Nephron (organoid): Measurements from ENCODE around the gene KXD1.
"Not testable (repeated sequence)": the region's sequence is repeated elsewhere in the genome, so short reads cannot be mapped to it uniquely, and the experiment has no call there.

Experiments used
- H3K27ac Mint-ChIP-seq, 3 experiments: 2 replicates each; pipeline ENCODE4 v1.8.0; 2020; ENCODE audit warnings: mixed read lengths in 3 of 3, mild to moderate bottlenecking in 2 of 3, moderate library complexity in 1 of 3
- H3K27me3 Mint-ChIP-seq: 2 replicates; pipeline ENCODE4 v1.8.0; 2021; ENCODE audit warnings: low read depth, mild to moderate bottlenecking, moderate library complexity, mixed read lengths
- H3K36me3 Mint-ChIP-seq: 2 replicates; pipeline ENCODE4 v1.8.0; 2020; ENCODE audit warnings: low read depth, mixed read lengths
- H3K4me1 Mint-ChIP-seq: 2 replicates; pipeline ENCODE4 v1.8.0; 2020; ENCODE audit warnings: mixed read lengths
- H3K4me3 Mint-ChIP-seq, 3 experiments: 2 replicates each; pipeline ENCODE4 v1.8.0; 2020; ENCODE audit warnings: mild to moderate bottlenecking in 3 of 3, mixed read lengths in 3 of 3, moderate library complexity in 2 of 3
- H3K9me3 Mint-ChIP-seq: 2 replicates; pipeline ENCODE4 v1.8.0; 2020; ENCODE audit warnings: mixed read lengths
- CTCF ChIP-seq, 3 experiments: fragments of 200-600 bp; sonication (generic); IDR thresholded peaks; one replicate each; pipeline ENCODE4 v1.5.0; 2021; ENCODE audit warnings: antibody characterized with exemption in 3 of 3; ENCODE audit not compliant: unreplicated experiment in 3 of 3

Gene KXD1

GRCh38 chr19:18539372-18539771, 18.3 kb upstream of the KXD1 start:
- no peaks in the 10 kb centered on the region for H3K4me1 Mint-ChIP-seq
- H3K9me3 Mint-ChIP-seq = no peaks in the 10 kb centered on the region
- H3K27ac Mint-ChIP-seq = no peak overlapping the region
- no peak overlapping the region for H3K4me3 Mint-ChIP-seq
- no peak for TF ChIP-seq CTCF (IDR thresholded peaks at IDR 0.05; ENCODE audit: unreplicated experiment in 3 of 3)
- peaks cover 42% of the 10 kb centered on the region for H3K36me3 Mint-ChIP-seq
- peaks cover 1% of the 10 kb centered on the region for H3K27me3 Mint-ChIP-seq

- H3K27ac Mint-ChIP-seq, H3K27me3 Mint-ChIP-seq, H3K9me3 Mint-ChIP-seq, H3K4me1 Mint-ChIP-seq: not testable (repeated sequence)
- Mint-ChIP-seq H3K4me3 (peak overlapping the region in 2 of 3 experiments; percentile 10 to 59), H3K36me3 (peaks cover 38% of the 10 kb centered on the region)
These were observed 17.5 kb upstream of the KXD1 start for GRCh38 chr19:18540200-18540599.

- Mint-ChIP-seq H3K4me3 (peak overlapping the region; percentile 59 to 94 (median 93)), H3K9me3 (no peaks in the 10 kb centered on the region), H3K27me3 (no peaks in the 10 kb centered on the region), H3K36me3 (peaks cover 27% of the 10 kb centered on the region), H3K27ac (no peak overlapping the region), H3K4me1 (no peaks in the 10 kb centered on the region)
- TF ChIP-seq CTCF (IDR thresholded peaks at IDR 0.05; ENCODE audit: unreplicated experiment in 3 of 3) = no peak
These were observed 16.2 kb upstream of the KXD1 start for GRCh38 chr19:18541258-18541991.

- Mint-ChIP-seq H3K27ac (peak overlapping the region; percentile 40 to 85 (median 82)), H3K4me3 (peak overlapping the region; percentile 93 to 94 (median 94)), H3K9me3 (no peaks in the 10 kb centered on the region), H3K27me3 (no peaks in the 10 kb centered on the region), H3K4me1 (no peaks in the 10 kb centered on the region), H3K36me3 (peaks cover 22% of the 10 kb centered on the region)
- TF ChIP-seq CTCF (IDR thresholded peaks at IDR 0.05; ENCODE audit: unreplicated experiment in 3 of 3) = no peak
These were observed 15.4 kb upstream of the KXD1 start for GRCh38 chr19:18541992-18542940.

GRCh38 chr19:18542941-18543813, 14.5 kb upstream of the KXD1 start, which contains the start of gene FKBP8:
Gene FKBP8, minus strand, starts transcription at chr19:18543573. Its CDS starts 1,603 bp downstream, at chr19:18541970.
- Mint-ChIP-seq H3K36me3 (peaks cover 17% of the 10 kb centered on the region), H3K4me1 (no peaks in the 10 kb centered on the region), H3K9me3 (no peaks in the 10 kb centered on the region), H3K27ac (peak within 1 kb of the TSS; percentile 54 to 89 (median 82)), H3K4me3 (peak within 1 kb of the TSS; percentile 93 to 94 (median 94)), H3K27me3 (no peaks in the 10 kb centered on the region)
- TF ChIP-seq CTCF (IDR thresholded peaks at IDR 0.05; ENCODE audit: unreplicated experiment in 3 of 3) = no peak
